ENCODE data around the gene RBP3. TPM values are rescaled to one million over a fixed set of nuclear protein-coding genes. Genes with fewer than 3 reads are reported as not detected.

Gene RBP3
- total and polyA plus RNA-seq, 11 donors, result not detected

- no peaks in the 10 kb centered on the region for H3K4me1 ChIP-seq
- intact Hi-C loops (cut with DNase I), result loop anchor here in 1 of 10 donors (5.0 kb wide), 1 partner anchor 49 kb away; no protein-coding TSS in a partner anchor
- 82 to 91% (median 89%) methylated on average over 3 to 5 of the region's 5 CpGs for WGBS, 4 donors
- no peaks in the 10 kb centered on the region for H3K36me3 ChIP-seq
- H3K9me3 ChIP-seq, result no peaks in the 10 kb centered on the region
- TF ChIP-seq POLR2A (IDR thresholded peaks at IDR 0.05), result no peak
- no peak overlapping the region for H3K4me3 ChIP-seq
- H3K27ac ChIP-seq, result no peak overlapping the region
- no peak for ATAC-seq
- no peak for DNase-seq
- peaks cover 0 to 3% (median 0%) of the 10 kb centered on the region in 9 donors for H3K27me3 ChIP-seq
Measured at GRCh38 chr10:47335906-47336305, 12.3 kb upstream of the RBP3 start.

GRCh38 chr10:47336387-47337134 is 11.6 kb upstream of the RBP3 start:
- Histone ChIP-seq H3K36me3 (no peaks in the 10 kb centered on the region), H3K27me3 (peaks cover 0 to 3% (median 0%) of the 10 kb centered on the region in 9 donors), H3K4me3 (no peak overlapping the region), H3K4me1 (no peaks in the 10 kb centered on the region), H3K27ac (no peak overlapping the region), H3K9me3 (no peaks in the 10 kb centered on the region)
- intact Hi-C loops (cut with DNase I), result loop anchor here in 1 of 10 donors (5.0 kb wide), 1 partner anchor 49 kb away; no protein-coding TSS in a partner anchor
- no peak for TF ChIP-seq POLR2A (IDR thresholded peaks at IDR 0.05)
- TF ChIP-seq CTCF (IDR thresholded peaks at IDR 0.05), result no peak
- 82 to 87% (median 84%) methylated on average over 15 of the region's 15 CpGs for WGBS, 4 donors
- DNase-seq (no peak), ATAC-seq (no peak)

- DNase-seq (no peak), ATAC-seq (no peak)
- Histone ChIP-seq H3K9me3 (no peaks in the 10 kb centered on the region), H3K27ac (no peak overlapping the region), H3K27me3 (peaks cover 0 to 3% (median 0%) of the 10 kb centered on the region in 9 donors), H3K36me3 (no peaks in the 10 kb centered on the region), H3K4me1 (no peaks in the 10 kb centered on the region), H3K4me3 (no peak overlapping the region)
- 60 to 71% (median 69%) methylated on average over 4 of the region's 4 CpGs for whole genome bisulfite sequencing, 4 donors
- TF ChIP-seq POLR2A (IDR thresholded peaks at IDR 0.05) (no peak), CTCF (IDR thresholded peaks at IDR 0.05) (no peak)
- intact Hi-C loops (cut with DNase I), result loop anchor here in 1 of 10 donors (5.0 kb wide), 1 partner anchor 50 kb away; no protein-coding TSS in a partner anchor
Measured at GRCh38 chr10:47337310-47337709, 10.9 kb upstream of the RBP3 start.

GRCh38 chr10:47339186-47339735 is 8.9 kb upstream of the RBP3 start:
- ATAC-seq (no peak), DNase-seq (no peak)
- Histone ChIP-seq H3K4me1 (no peaks in the 10 kb centered on the region), H3K4me3 (no peak overlapping the region), H3K27me3 (peaks cover 0 to 3% (median 0%) of the 10 kb centered on the region in 9 donors), H3K36me3 (no peaks in the 10 kb centered on the region), H3K9me3 (no peaks in the 10 kb centered on the region), H3K27ac (no peak overlapping the region)
- intact Hi-C loops (cut with DNase I), result loop anchor here in 1 of 10 donors (5.0 kb wide), 1 partner anchor 52 kb away; no protein-coding TSS in a partner anchor
- 75 to 88% (median 81%) methylated on average over 8 of the region's 8 CpGs for WGBS, 4 donors
- TF ChIP-seq POLR2A (IDR thresholded peaks at IDR 0.05), result no peak
- TF ChIP-seq CTCF (IDR thresholded peaks at IDR 0.05), result no peak

Measured in heart left ventricle (tissue), 16 donors.